HUES48 (cell line): ENCODE data around the gene NHS.

ENCODE experiments used
- H3K27ac ChIP-seq: one replicate; pipeline ENCODE4 v1.7.0; 2013; ENCODE audit warnings: low read depth, low read length, inconsistent platforms
- H3K27me3 ChIP-seq: 2 replicates; pipeline ENCODE4 v1.6.1; 2013; ENCODE audit warnings: mild to moderate bottlenecking, low read length; ENCODE audit not compliant: control insufficient read depth, insufficient read depth
- H3K36me3 ChIP-seq: 2 replicates; pipeline ENCODE4 v1.6.1; 2013; ENCODE audit warnings: low read length; ENCODE audit not compliant: control insufficient read depth, insufficient read depth
- H3K4me1 ChIP-seq: 2 replicates; pipeline ENCODE4 v1.6.1; 2013; ENCODE audit warnings: mild to moderate bottlenecking, low read length; ENCODE audit not compliant: control insufficient read depth, insufficient read depth
- H3K4me3 ChIP-seq: 2 replicates; pipeline ENCODE4 v1.5.1; 2013; ENCODE audit warnings: mild to moderate bottlenecking, low read depth, low read length
- H3K9ac ChIP-seq: 2 replicates; pipeline ENCODE4 v1.6.1; 2013; ENCODE audit warnings: mild to moderate bottlenecking, low read depth, low read length, moderate library complexity
- H3K9me3 ChIP-seq: 2 replicates; pipeline ENCODE4 v1.6.1; 2013; ENCODE audit warnings: low read length; ENCODE audit not compliant: control insufficient read depth, insufficient read depth

The NHS gene

GRCh38 chrX:17759990-17760389 lies 385.0 kb downstream of the NHS start:
- no peaks in the 10 kb centered on the region for H3K4me1 ChIP-seq
- H3K9me3 ChIP-seq, result no peaks in the 10 kb centered on the region
- no peak overlapping the region for H3K27ac ChIP-seq
- no peaks in the 10 kb centered on the region for H3K36me3 ChIP-seq
- no peak overlapping the region for H3K4me3 ChIP-seq
- H3K27me3 ChIP-seq, result peaks cover 6% of the 10 kb centered on the region; the same call in 1 of the 2 replicates
- H3K9ac ChIP-seq, result no peak overlapping the region

GRCh38 chrX:17767734-17768133 lies 392.7 kb downstream of the NHS start:
- Histone ChIP-seq H3K27me3 (peaks cover 32% of the 10 kb centered on the region), H3K9me3 (no peaks in the 10 kb centered on the region), H3K36me3 (no peaks in the 10 kb centered on the region), H3K27ac (no peak overlapping the region), H3K4me3 (no peak overlapping the region), H3K9ac (no peak overlapping the region), H3K4me1 (no peaks in the 10 kb centered on the region)

GRCh38 chrX:17768997-17769396 lies 394.0 kb downstream of the NHS start:
- Histone ChIP-seq H3K27me3 (peaks cover 45% of the 10 kb centered on the region), H3K9ac (no peak overlapping the region), H3K4me3 (no peak overlapping the region), H3K9me3 (no peaks in the 10 kb centered on the region), H3K4me1 (no peaks in the 10 kb centered on the region), H3K27ac (no peak overlapping the region), H3K36me3 (no peaks in the 10 kb centered on the region)

- Histone ChIP-seq H3K27ac (no peak overlapping the region), H3K9ac (no peak overlapping the region), H3K4me1 (no peaks in the 10 kb centered on the region), H3K9me3 (no peaks in the 10 kb centered on the region), H3K4me3 (no peak overlapping the region), H3K36me3 (no peaks in the 10 kb centered on the region), H3K27me3 (peaks cover 51% of the 10 kb centered on the region)
Observed at GRCh38 chrX:17769701-17770269, 394.8 kb downstream of the NHS start.

- no peaks in the 10 kb centered on the region for H3K4me1 ChIP-seq
- H3K27me3 ChIP-seq, result peaks cover 51% of the 10 kb centered on the region
- H3K27ac ChIP-seq, result no peak overlapping the region
- H3K36me3 ChIP-seq, result no peaks in the 10 kb centered on the region
- H3K9ac ChIP-seq, result no peak overlapping the region
- H3K9me3 ChIP-seq, result no peaks in the 10 kb centered on the region
- no peak overlapping the region for H3K4me3 ChIP-seq
Observed at GRCh38 chrX:17773221-17773876, 398.3 kb downstream of the NHS start.

- Histone ChIP-seq H3K9me3 (no peaks in the 10 kb centered on the region), H3K4me3 (no peak overlapping the region), H3K27ac (no peak overlapping the region), H3K9ac (no peak overlapping the region), H3K27me3 (peaks cover 50% of the 10 kb centered on the region), H3K36me3 (no peaks in the 10 kb centered on the region), H3K4me1 (no peaks in the 10 kb centered on the region)
Observed at GRCh38 chrX:17774053-17774452, 399.1 kb downstream of the NHS start.

GRCh38 chrX:17778997-17779396 lies 404.0 kb downstream of the NHS start:
- peaks cover 6% of the 10 kb centered on the region; the same call in 1 of the 2 replicates for H3K27me3 ChIP-seq
- H3K9ac ChIP-seq, result no peak overlapping the region
- no peak overlapping the region for H3K27ac ChIP-seq
- no peaks in the 10 kb centered on the region for H3K9me3 ChIP-seq
- H3K36me3 ChIP-seq, result no peaks in the 10 kb centered on the region
- H3K4me3 ChIP-seq, result no peak overlapping the region
- H3K4me1 ChIP-seq, result no peaks in the 10 kb centered on the region

GRCh38 chrX:17779434-17779833 lies 404.4 kb downstream of the NHS start:
- H3K27ac ChIP-seq, result no peak overlapping the region
- H3K9ac ChIP-seq, result no peak overlapping the region
- H3K27me3 ChIP-seq, result peaks cover 3% of the 10 kb centered on the region; the same call in 1 of the 2 replicates
- H3K4me3 ChIP-seq, result no peak overlapping the region
- no peaks in the 10 kb centered on the region for H3K9me3 ChIP-seq
- no peaks in the 10 kb centered on the region for H3K4me1 ChIP-seq
- no peaks in the 10 kb centered on the region for H3K36me3 ChIP-seq
